ENCODE data around the gene MAP9. TPM values are rescaled to one million over a fixed set of nuclear protein-coding genes. Genes with fewer than 3 reads are reported as not detected.

Gene MAP9
- total RNA-seq, 2 experiments from 2014 or later, result 3.1 to 4.2 TPM

GRCh38 chr4:155399974-155400697, 23.4 kb upstream of the MAP9 start:
- POLR2A ChIA-PET, result no interaction called here
- Mint-ChIP-seq H3K4me3 (no peak overlapping the region), H3K9me3 (no peaks in the 10 kb centered on the region), H3K36me3 (ENCODE audit: low read depth) (no peaks in the 10 kb centered on the region), H3K27me3 (peaks cover 5% of the 10 kb centered on the region), H3K4me1 (no peaks in the 10 kb centered on the region), H3K27ac (no peak overlapping the region)
- CTCF ChIA-PET, result no interaction called here
- DNase-seq, result no peak

- CTCF ChIA-PET, result interaction anchor here (0.9 kb wide), 1 partner anchor 51 kb away, joined by 3 read pairs; no protein-coding TSS in a partner anchor
- no peak for DNase-seq
- Mint-ChIP-seq H3K4me1 (no peaks in the 10 kb centered on the region), H3K9me3 (no peaks in the 10 kb centered on the region), H3K36me3 (ENCODE audit: low read depth) (no peaks in the 10 kb centered on the region), H3K4me3 (no peak overlapping the region), H3K27me3 (no peaks in the 10 kb centered on the region), H3K27ac (no peak overlapping the region)
- POLR2A ChIA-PET, result no interaction called here
Observed at GRCh38 chr4:155392481-155393184, 15.9 kb upstream of the MAP9 start.

GRCh38 chr4:155391932-155392331, 15.2 kb upstream of the MAP9 start:
- Mint-ChIP-seq H3K36me3 (ENCODE audit: low read depth) (no peaks in the 10 kb centered on the region), H3K9me3 (no peaks in the 10 kb centered on the region), H3K4me1 (no peaks in the 10 kb centered on the region), H3K27me3 (no peaks in the 10 kb centered on the region), H3K4me3 (no peak overlapping the region), H3K27ac (no peak overlapping the region)
- ChIA-PET CTCF (no interaction called here), POLR2A (no interaction called here)
- no peak for DNase-seq

- CTCF ChIA-PET, result no interaction called here
- no peak overlapping the region for H3K4me3 Mint-ChIP-seq
- H3K27me3 Mint-ChIP-seq, result no peaks in the 10 kb centered on the region
- POLR2A ChIA-PET, result no interaction called here
- H3K27ac Mint-ChIP-seq, result no peak overlapping the region
- no peaks in the 10 kb centered on the region for H3K4me1 Mint-ChIP-seq
- no peak for DNase-seq
- H3K9me3 Mint-ChIP-seq, result no peaks in the 10 kb centered on the region
- H3K36me3 Mint-ChIP-seq (ENCODE audit: low read depth), result no peaks in the 10 kb centered on the region
Observed at GRCh38 chr4:155388162-155388561, 11.4 kb upstream of the MAP9 start.

- H3K27me3 Mint-ChIP-seq, result no peaks in the 10 kb centered on the region
- no peak overlapping the region for H3K4me3 Mint-ChIP-seq
- H3K36me3 Mint-ChIP-seq (ENCODE audit: low read depth), result no peaks in the 10 kb centered on the region
- POLR2A ChIA-PET, result no interaction called here
- CTCF ChIA-PET, result no interaction called here
- no peak overlapping the region for H3K27ac Mint-ChIP-seq
- no peaks in the 10 kb centered on the region for H3K4me1 Mint-ChIP-seq
- H3K9me3 Mint-ChIP-seq, result no peaks in the 10 kb centered on the region
- DNase-seq, result no peak
Observed at GRCh38 chr4:155383541-155383940, 6.8 kb upstream of the MAP9 start.

- no peak for DNase-seq
- H3K27me3 Mint-ChIP-seq, result no peaks in the 10 kb centered on the region
- no peaks in the 10 kb centered on the region for H3K36me3 Mint-ChIP-seq (ENCODE audit: low read depth)
- peak overlapping the region; percentile 37 for H3K27ac Mint-ChIP-seq
- ChIA-PET CTCF (no interaction called here), POLR2A (no interaction called here)
- peak overlapping the region; percentile 87 for H3K4me3 Mint-ChIP-seq
- H3K4me1 Mint-ChIP-seq, result peaks cover 20% of the 10 kb centered on the region
- no peaks in the 10 kb centered on the region for H3K9me3 Mint-ChIP-seq
Observed at GRCh38 chr4:155377276-155377675, 511 bp upstream of the MAP9 start.

GRCh38 chr4:155371432-155372043, 5.2 kb downstream of the MAP9 start:
- Mint-ChIP-seq H3K36me3 (ENCODE audit: low read depth) (no peaks in the 10 kb centered on the region), H3K27ac (no peak overlapping the region), H3K27me3 (no peaks in the 10 kb centered on the region), H3K9me3 (no peaks in the 10 kb centered on the region), H3K4me3 (no peak overlapping the region), H3K4me1 (peaks cover 16% of the 10 kb centered on the region)
- CTCF ChIA-PET, result no interaction called here
- DNase-seq, result no peak
- POLR2A ChIA-PET, result no interaction called here

GRCh38 chr4:155367608-155368007, 9.2 kb downstream of the MAP9 start:
- H3K27ac Mint-ChIP-seq, result no peak overlapping the region
- no peaks in the 10 kb centered on the region for H3K27me3 Mint-ChIP-seq
- ChIA-PET POLR2A (no interaction called here), CTCF (no interaction called here)
- no peaks in the 10 kb centered on the region for H3K9me3 Mint-ChIP-seq
- H3K4me1 Mint-ChIP-seq, result peaks cover 3% of the 10 kb centered on the region
- H3K36me3 Mint-ChIP-seq (ENCODE audit: low read depth), result no peaks in the 10 kb centered on the region
- H3K4me3 Mint-ChIP-seq, result no peak overlapping the region
- DNase-seq, result no peak

- CTCF ChIA-PET, result no interaction called here
- POLR2A ChIA-PET, result no interaction called here
- Mint-ChIP-seq H3K4me3 (no peak overlapping the region), H3K9me3 (no peaks in the 10 kb centered on the region), H3K4me1 (peaks cover 2% of the 10 kb centered on the region), H3K27ac (no peak overlapping the region), H3K27me3 (no peaks in the 10 kb centered on the region), H3K36me3 (ENCODE audit: low read depth) (no peaks in the 10 kb centered on the region)
- DNase-seq, result peak; percentile 39
Observed at GRCh38 chr4:155353923-155354540, 22.7 kb downstream of the MAP9 start.

GRCh38 chr4:155342142-155342541, 34.6 kb downstream of the MAP9 start:
- CTCF ChIA-PET, result no interaction called here
- Mint-ChIP-seq H3K27ac (no peak overlapping the region), H3K4me1 (no peaks in the 10 kb centered on the region), H3K4me3 (no peak overlapping the region), H3K36me3 (ENCODE audit: low read depth) (no peaks in the 10 kb centered on the region), H3K9me3 (no peaks in the 10 kb centered on the region), H3K27me3 (peaks cover 2% of the 10 kb centered on the region)
- DNase-seq, result no peak
- POLR2A ChIA-PET, result no interaction called here

- H3K36me3 Mint-ChIP-seq (ENCODE audit: low read depth), result no peaks in the 10 kb centered on the region
- H3K27ac Mint-ChIP-seq, result no peak overlapping the region
- H3K4me3 Mint-ChIP-seq, result no peak overlapping the region
- POLR2A ChIA-PET, result no interaction called here
- DNase-seq, result no peak
- no peaks in the 10 kb centered on the region for H3K9me3 Mint-ChIP-seq
- no peaks in the 10 kb centered on the region for H3K4me1 Mint-ChIP-seq
- CTCF ChIA-PET, result interaction anchor here (0.6 kb wide), 1 partner anchor 732 kb away, joined by 3 read pairs; no protein-coding TSS in a partner anchor
- peaks cover 3% of the 10 kb centered on the region for H3K27me3 Mint-ChIP-seq
Observed at GRCh38 chr4:155339999-155340398, 36.8 kb downstream of the MAP9 start.

GRCh38 chr4:155339588-155339987, 37.2 kb downstream of the MAP9 start:
- Mint-ChIP-seq H3K9me3 (no peaks in the 10 kb centered on the region), H3K27ac (no peak overlapping the region), H3K27me3 (peaks cover 3% of the 10 kb centered on the region), H3K4me3 (no peak overlapping the region), H3K36me3 (ENCODE audit: low read depth) (no peaks in the 10 kb centered on the region), H3K4me1 (no peaks in the 10 kb centered on the region)
- DNase-seq, result no peak
- ChIA-PET POLR2A (no interaction called here), CTCF (no interaction called here)

GRCh38 chr4:155338196-155338595, 38.6 kb downstream of the MAP9 start:
- Mint-ChIP-seq H3K4me1 (no peaks in the 10 kb centered on the region), H3K9me3 (no peaks in the 10 kb centered on the region), H3K36me3 (ENCODE audit: low read depth) (no peaks in the 10 kb centered on the region), H3K4me3 (no peak overlapping the region), H3K27me3 (peaks cover 3% of the 10 kb centered on the region), H3K27ac (no peak overlapping the region)
- ChIA-PET CTCF (interaction anchor here (0.9 kb wide), 1 partner anchor 19 kb away, joined by 3 read pairs; no protein-coding TSS in a partner anchor), POLR2A (no interaction called here)
- no peak for DNase-seq
